ENCODE measurements around the gene APLN.

The APLN gene

DNA sequence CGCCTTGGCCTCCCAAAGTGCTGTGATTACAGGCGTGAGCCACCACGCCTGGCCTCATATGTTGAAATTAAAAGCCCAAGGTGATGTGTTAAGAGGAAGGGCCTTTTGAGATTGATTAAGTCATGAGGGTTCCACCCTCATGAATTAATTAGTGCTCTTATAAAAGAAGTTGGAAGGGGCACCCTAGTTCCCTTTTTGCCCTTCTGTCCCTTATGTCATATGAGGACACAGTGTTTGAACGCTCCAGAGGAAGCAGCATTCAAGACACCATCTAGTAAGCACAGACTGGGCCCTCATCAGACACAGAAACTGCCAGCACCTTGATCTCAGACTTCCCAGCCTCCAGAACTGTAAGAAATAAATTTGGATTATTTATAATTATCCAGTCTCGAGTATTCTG is 5.1 kb upstream of the APLN start:
- no peak for DNase-seq

GRCh38 chrX:129659141-129659540 is 4.4 kb upstream of the APLN start:
- no peak for DNase-seq

GRCh38 chrX:129658429-129658828 is 3.7 kb upstream of the APLN start:
- no peak for DNase-seq

GRCh38 chrX:129655547-129656249 is 942 bp upstream of the APLN start:
- DNase-seq = no peak

- DNase-seq = no peak
Measured at GRCh38 chrX:129653971-129654651, 645 bp downstream of the APLN start.

DNA sequence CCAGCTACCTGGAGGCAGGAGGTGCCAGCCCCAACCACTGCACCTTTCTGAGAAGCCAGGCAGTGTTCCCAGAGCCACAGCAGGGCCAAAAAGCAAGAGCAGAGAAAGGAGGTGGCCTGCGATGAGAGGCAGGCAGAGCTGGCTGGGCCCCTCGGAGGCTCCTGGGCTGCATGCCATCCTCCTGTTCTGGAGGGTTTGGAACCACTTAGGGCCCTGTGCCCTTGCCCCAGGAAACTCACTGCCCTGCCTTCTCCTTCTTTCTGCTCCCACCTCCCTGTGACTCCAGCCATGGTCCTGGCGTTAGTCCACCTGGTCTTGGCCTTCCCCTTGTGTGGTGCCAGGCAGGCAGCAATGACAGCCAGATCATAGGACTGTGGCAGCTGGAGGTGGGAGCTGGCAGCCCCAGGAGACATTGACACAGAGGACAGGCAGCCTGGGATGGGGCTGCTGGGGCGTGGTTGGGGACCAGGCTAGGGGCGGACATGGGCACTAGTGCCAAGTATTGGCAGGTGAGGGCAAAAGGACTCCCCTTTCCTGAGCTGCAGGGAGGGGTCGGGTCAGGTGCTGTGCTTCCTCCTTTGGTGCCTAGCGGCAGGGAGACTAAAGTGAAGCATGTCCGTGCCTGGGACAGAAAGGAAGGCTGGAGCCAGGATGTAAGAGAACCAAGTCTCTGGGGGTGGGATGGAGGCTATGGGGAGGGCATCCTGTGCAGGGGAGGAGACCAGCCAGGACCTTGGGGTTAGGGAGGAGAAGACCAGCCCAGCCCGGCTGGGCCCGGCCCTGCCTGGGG is 1.4 kb downstream of the APLN start:
- no peak for DNase-seq

GRCh38 chrX:129652565-129653169 is 2.1 kb downstream of the APLN start:
- no peak for DNase-seq

GRCh38 chrX:129651756-129652564 is 2.8 kb downstream of the APLN start:
- DNase-seq = no peak

GRCh38 chrX:129650821-129651510 is 3.8 kb downstream of the APLN start:
- no peak for DNase-seq

GRCh38 chrX:129650183-129650689 is 4.5 kb downstream of the APLN start:
- DNase-seq = no peak

DNA sequence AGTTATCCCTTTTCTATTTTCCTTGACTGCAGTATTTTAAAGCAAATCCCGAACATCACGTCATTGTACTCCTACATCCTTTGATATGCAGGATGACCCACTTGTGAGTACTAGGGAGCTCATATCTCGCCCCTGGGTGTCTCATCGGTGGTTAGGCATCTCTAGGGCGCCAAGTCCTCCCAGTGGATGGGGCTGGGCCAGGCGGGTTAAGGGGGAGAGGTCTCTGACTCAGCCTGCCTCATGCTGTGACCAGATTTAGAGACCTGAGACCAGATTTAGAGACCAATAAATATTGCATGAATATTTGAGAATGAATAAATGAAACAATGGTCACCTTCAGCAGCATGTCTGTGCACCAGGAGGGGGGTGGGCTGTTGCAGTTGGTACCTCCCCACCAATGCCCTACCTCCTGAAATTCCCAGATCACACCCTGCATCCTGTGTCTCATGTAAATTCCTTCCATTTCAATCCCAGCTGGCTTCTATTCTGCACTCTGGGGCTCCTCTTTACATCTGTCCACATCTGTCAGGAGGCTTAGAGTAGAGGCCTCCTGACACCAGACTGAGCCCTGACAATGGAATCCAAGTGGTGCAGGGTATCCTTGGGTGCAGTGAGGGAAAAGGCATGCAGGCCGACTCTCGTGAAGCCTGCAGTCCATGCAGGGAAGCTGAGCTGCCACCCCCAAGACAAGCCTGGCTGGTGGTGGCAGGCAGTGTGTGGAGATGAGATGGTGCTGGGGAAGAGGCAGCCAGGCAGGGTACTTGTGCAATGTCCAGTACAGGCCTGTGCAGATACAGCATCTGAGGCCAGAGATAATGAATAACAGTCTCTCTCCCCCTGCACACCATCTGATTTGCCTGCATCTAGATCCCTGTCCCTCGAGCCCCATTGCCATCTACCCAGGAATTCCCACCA is 5.2 kb downstream of the APLN start:
- no peak for DNase-seq

GRCh38 chrX:129648514-129649267 is 6.1 kb downstream of the APLN start:
- no peak for DNase-seq

DNA sequence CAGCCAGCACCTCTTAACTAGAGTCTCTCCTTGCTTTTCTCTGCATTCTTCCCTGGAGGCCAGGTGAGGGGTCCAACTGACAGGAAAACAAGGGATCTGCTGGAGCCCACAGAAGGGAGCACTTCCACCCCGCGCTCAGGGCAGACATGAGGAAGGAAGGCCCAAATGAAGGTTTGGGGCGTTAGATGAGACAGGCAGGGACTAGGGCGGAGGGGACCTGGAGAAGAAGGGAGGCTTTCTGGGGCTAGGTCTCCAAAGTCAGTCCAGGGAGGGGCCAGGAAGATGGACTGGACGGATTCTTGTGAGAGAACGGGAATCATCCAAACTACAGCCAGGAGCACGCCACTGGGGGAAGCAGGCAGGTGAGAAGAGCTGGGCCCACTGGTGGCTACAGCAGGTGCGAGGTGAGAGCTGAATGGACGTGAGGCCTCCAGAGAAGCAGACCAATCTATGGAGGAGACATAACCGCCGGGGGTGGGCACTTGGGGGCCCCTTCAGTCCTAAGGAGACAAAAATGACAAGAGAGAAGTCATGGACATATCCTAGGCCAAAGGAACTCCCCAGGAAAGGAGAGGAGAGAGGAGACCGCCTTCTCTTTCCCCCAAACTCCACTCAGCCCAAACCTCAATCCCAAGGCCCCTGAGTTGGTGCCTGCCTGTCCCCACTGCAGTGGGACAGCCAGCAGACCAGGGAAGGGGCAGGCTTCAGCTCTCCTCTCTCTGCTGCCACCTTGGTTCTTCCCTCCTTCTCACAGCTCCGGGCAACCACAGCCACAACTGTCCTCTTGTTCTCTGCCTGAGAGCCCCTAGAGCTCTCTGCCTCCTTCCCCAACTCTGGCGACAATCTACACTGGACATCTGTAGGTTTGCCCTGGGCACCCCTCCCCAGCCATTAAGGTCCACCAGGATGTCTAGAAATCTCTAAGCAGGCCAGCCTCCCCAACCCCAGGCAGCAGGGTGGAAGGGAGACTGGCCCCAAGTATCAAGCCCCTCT is 7.0 kb downstream of the APLN start:
- no peak for DNase-seq

- DNase-seq = no peak
Measured at GRCh38 chrX:129646566-129647417, 8.0 kb downstream of the APLN start.

- DNase-seq = no peak
Measured at GRCh38 chrX:129642641-129643040, 12.1 kb downstream of the APLN start.

- no peak for DNase-seq
Measured at GRCh38 chrX:129641941-129642340, 12.8 kb downstream of the APLN start.

DNA sequence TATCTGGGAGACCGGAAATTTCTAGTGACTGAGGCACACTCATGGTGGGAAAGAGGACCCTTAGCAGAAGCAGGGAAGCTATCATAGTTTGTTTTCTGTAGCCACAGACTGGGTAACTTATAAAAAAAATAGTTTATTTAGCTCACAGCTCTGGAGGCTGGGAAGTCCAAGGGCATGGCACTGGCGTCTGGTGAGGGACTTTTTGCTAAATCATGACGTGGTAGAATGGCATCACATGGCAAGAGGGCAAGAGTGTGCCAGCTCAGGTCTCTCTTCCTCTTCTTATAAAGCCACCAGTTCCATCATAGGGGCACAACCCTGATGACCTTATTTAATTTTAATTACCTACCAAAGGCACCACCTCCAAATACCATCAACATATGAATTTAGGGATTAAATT is 13.3 kb downstream of the APLN start:
- no peak for DNase-seq
